Type B pancreatic cell (in vitro differentiated cells): Measurements from ENCODE around the gene PLEKHO2. TPM values are rescaled to one million over a fixed set of nuclear protein-coding genes. Genes with fewer than 3 reads are reported as not detected.

Experiments used
- DNase-seq: peaks from one replicate; pipeline ENCODE4 v3.0.0; 2021; ENCODE audit warnings: mixed read lengths; ENCODE audit not compliant: unreplicated experiment; ENCODE audit errors: extremely low spot score
- H3K27ac Mint-ChIP-seq: 2 replicates; pipeline ENCODE4 v1.8.0; 2021; ENCODE audit warnings: mild to moderate bottlenecking, mixed read lengths
- H3K27me3 Mint-ChIP-seq: 2 replicates; pipeline ENCODE4 v1.8.0; 2021; ENCODE audit warnings: mixed read lengths
- H3K36me3 Mint-ChIP-seq: 2 replicates; pipeline ENCODE4 v1.8.0; 2021; ENCODE audit warnings: mixed read lengths
- H3K4me1 Mint-ChIP-seq: one replicate; pipeline ENCODE4 v1.8.0; 2021; ENCODE audit warnings: mixed read lengths; ENCODE audit not compliant: unreplicated experiment
- H3K4me3 Mint-ChIP-seq: 2 replicates; pipeline ENCODE4 v1.8.0; 2021; ENCODE audit warnings: mild to moderate bottlenecking, mixed read lengths
- H3K9me3 Mint-ChIP-seq: 2 replicates; pipeline ENCODE4 v1.8.0; 2021; ENCODE audit warnings: mixed read lengths
- CTCF ChIP-seq: fragments of 200-600 bp; sonication (generic); conservative IDR thresholded peaks from 2 replicates; pipeline ENCODE4 v1.5.0; 2021; ENCODE audit warnings: antibody characterized with exemption, mild to moderate bottlenecking
- total RNA-seq: library from RNA; stranded (reverse); gene quantifications from 2 replicates; pipeline ENCODE4 v1.2.1, GENCODE V29; 2021; ENCODE audit warnings: low replicate concordance

PLEKHO2 gene
- total RNA-seq, 1 donor from 2014 or later = 11.2 TPM

- TF ChIP-seq CTCF = no peak
- no peak overlapping the region for H3K4me3 Mint-ChIP-seq
- H3K4me1 Mint-ChIP-seq = peaks cover 20% of the 10 kb centered on the region
- no peak for DNase-seq
- no peaks in the 10 kb centered on the region for H3K27me3 Mint-ChIP-seq
- no peak overlapping the region for H3K27ac Mint-ChIP-seq
- H3K9me3 Mint-ChIP-seq = no peaks in the 10 kb centered on the region
- H3K36me3 Mint-ChIP-seq = peaks cover 3% of the 10 kb centered on the region
Observed at GRCh38 chr15:64865998-64866520, 24.3 kb downstream of the PLEKHO2 start.

GRCh38 chr15:64869501-64869900, 27.8 kb downstream of the PLEKHO2 start:
- TF ChIP-seq CTCF = no peak
- peaks cover 16% of the 10 kb centered on the region for H3K4me1 Mint-ChIP-seq
- H3K27me3 Mint-ChIP-seq = no peaks in the 10 kb centered on the region
- no peak for DNase-seq
- peaks cover 3% of the 10 kb centered on the region for H3K36me3 Mint-ChIP-seq
- no peak overlapping the region for H3K4me3 Mint-ChIP-seq
- H3K27ac Mint-ChIP-seq = no peak overlapping the region
- H3K9me3 Mint-ChIP-seq = no peaks in the 10 kb centered on the region

GRCh38 chr15:64870353-64870752, 28.6 kb downstream of the PLEKHO2 start:
- H3K27ac Mint-ChIP-seq = no peak overlapping the region
- peaks cover 23% of the 10 kb centered on the region for H3K4me1 Mint-ChIP-seq
- H3K36me3 Mint-ChIP-seq = peaks cover 3% of the 10 kb centered on the region
- no peak for DNase-seq
- no peaks in the 10 kb centered on the region for H3K27me3 Mint-ChIP-seq
- no peaks in the 10 kb centered on the region for H3K9me3 Mint-ChIP-seq
- TF ChIP-seq CTCF = no peak
- H3K4me3 Mint-ChIP-seq = no peak overlapping the region

GRCh38 chr15:64875641-64876223, 34.0 kb downstream of the PLEKHO2 start:
- H3K27me3 Mint-ChIP-seq = no peaks in the 10 kb centered on the region
- no peaks in the 10 kb centered on the region for H3K36me3 Mint-ChIP-seq
- no peak overlapping the region for H3K27ac Mint-ChIP-seq
- no peak for TF ChIP-seq CTCF
- peaks cover 12% of the 10 kb centered on the region for H3K4me1 Mint-ChIP-seq
- no peaks in the 10 kb centered on the region for H3K9me3 Mint-ChIP-seq
- H3K4me3 Mint-ChIP-seq = no peak overlapping the region
- no peak for DNase-seq

GRCh38 chr15:64877435-64877834, 35.7 kb downstream of the PLEKHO2 start:
- H3K36me3 Mint-ChIP-seq = no peaks in the 10 kb centered on the region
- no peak overlapping the region for H3K4me3 Mint-ChIP-seq
- DNase-seq = no peak
- no peaks in the 10 kb centered on the region for H3K27me3 Mint-ChIP-seq
- H3K4me1 Mint-ChIP-seq = peaks cover 18% of the 10 kb centered on the region
- H3K27ac Mint-ChIP-seq = no peak overlapping the region
- no peaks in the 10 kb centered on the region for H3K9me3 Mint-ChIP-seq
- no peak for TF ChIP-seq CTCF
